ENCODE results near the gene ZNF423.

ZNF423 gene

DNA sequence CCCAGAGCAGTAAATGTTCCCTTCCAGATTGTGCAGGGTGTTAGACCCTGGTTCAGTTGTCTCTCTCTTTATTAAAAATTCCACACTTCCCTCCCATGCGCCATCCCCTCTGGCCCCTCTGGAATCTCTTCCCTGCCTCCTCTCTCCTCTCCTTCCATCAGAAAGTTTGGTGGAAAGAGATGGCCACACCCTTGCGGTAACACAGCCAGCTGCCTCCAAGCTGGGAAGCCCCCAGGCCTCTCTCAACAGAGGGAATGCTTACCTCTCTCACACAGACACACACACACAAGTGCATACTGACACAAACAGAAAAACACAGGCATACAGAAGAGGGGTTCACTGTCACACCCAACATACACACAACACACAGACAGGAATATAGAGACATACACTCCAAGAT is 261.8 kb downstream of the ZNF423 start:
- no peak for DNase-seq

DNA sequence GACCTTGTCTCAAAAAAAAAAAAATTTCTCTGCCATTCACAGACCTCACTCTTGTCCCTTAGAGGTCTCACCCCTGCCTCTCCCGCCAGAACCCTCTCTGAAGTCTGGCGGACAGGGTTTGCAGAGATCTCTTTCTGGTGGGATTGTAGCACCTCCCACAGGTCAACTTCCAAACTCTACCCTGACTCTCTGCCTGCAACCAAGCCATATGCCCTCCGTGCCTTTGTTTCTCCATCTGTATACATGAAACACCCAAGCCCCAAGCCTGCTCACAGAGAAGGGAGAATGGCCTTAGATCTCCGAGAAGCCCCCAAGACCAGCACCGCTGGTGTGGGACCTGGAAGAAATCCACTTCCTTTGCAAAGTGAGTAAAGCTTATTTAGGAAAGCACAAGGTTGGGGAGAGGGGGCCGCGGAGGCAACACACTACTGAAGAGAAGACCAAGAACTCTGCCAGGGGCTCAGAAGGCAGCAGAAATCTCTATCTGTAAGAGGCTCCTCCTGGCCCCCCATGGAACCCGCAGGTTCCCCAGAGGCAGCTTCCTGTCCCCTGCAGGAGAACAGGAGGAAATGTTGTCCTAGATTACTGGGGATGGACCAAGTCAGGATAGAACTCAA is 262.4 kb downstream of the ZNF423 start:
- no peak for DNase-seq

DNA sequence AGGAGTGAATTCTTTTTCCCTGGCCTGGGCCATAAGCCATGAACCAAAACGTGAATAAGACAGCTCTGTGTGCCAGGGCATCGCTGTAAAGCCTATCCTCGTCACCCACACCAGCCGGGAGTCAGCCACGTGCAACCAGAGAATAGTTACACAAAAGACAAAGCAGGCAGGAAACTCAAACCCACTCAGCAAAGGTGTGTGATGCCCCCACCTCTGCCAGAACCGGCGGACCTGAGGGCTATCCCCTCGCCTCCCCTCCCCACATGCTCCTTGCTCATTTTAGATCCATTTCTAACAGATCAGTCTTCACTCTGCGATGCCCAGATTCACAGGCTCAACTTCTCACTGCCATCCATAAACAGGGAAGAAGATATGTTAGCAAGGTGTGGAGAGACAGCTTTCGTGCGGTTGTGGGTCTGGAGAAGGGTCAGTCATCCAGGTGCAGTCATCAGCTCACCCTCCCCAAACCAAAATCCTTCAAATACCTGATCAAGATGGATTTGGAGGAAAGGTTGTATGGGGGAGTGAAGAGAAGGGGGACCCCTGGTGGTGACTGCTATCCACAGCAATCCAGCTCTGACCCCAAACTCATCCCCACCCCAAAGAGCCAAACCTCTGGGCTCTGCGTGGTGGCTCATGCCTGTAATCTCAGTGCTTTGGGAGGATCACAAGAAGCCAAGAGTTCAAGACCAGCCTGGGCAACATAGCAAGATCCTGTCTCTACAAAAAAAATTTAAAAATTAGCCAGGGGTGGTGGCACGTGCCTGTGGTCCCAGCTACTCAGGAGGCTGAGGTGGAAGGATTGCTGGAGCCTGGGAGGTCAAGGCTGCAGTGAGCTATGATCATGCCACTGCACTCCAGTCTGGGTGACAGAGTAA is 263.1 kb downstream of the ZNF423 start:
- peak in 3 of 5 donors; percentile 16 to 20 (median 19) for DNase-seq

DNA sequence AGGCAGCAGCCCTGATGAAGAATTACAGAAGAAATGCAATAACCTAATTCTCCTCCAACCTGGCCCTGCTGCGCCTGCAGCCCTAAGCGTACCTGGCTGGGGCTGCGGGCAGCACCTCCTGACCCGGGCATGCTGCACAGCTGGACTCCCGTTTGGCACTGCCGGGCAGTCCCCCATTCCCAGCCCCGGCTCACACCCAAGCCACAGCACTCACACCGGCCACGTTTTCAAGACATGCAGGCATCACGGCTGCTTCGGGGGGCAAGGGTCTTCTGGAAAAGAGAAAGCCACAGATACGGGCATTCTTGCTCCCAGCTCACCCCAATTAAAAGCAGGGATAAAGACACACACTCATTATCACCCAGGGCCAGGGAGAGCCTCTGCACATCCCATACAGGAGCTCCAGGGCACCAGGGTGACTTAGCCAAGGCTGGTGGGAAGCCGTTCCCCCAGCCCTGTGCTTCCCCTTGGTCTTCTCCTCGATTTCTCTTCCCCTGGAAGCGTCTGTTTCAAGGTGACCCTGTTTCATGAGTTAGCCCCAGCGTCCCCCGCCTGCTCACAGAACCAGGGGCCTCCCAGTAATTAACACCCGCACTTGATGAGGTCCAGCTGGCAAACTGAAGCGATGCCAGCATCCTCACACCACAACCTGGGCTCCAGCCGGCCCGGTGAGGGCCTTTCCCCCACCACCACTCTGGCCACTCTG is 265.6 kb downstream of the ZNF423 start:
- no peak for DNase-seq

DNA sequence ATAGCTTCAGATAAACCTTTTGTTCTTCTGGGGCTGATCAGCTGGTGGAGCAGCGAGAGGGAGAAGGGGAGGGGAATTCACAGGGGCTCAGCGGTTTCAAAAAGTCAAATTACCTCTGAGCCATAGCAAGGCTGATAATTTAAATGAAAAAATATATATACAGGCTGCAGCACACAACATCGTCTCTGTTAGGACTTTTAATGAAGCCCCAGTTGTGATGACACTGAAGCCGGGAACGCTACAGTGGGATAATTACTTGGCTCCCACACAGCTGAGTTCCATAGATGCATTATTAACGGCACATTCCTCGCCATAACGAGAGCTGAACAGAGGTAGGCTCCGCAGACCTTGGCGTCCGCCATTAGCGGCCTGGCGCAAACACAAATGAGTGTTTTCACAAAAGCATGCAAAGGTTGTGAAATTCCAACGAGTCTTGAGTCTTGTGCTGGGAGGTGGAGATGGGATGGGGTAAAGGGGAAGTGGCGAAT is 266.3 kb downstream of the ZNF423 start:
- DNase-seq, result no peak

DNA sequence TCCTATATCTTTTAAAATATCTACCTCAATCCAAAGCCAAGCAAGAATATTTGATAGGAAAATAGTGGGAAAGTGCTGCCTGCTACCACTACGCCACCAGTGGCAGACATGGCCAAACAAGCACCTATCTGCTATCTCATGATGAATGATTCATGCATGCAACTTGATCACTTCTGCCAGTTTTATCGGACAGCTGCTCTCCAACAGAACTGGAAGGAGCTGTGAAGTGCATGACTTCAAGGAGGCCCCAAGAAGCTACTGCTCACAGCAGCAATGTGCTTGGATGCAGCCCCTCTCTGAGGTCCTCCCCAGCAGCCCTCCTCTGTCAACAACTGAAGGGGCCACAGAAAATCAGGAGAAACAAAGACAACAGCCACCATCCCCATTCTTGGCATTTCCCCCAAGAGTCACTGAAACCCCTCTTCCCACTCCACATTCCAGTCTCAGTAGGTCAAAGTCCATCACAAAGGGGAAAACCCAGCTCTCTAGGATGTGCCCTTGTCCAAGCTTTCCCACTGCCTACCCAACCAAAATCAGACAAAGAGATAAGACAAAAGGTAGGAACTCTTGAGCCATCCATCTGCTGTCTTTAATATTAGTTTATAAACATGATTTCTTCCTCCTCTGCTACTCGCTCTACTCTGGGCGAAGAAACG is 267.1 kb downstream of the ZNF423 start:
- DNase-seq, result peak in 1 of 5 donors; percentile 2

DNA sequence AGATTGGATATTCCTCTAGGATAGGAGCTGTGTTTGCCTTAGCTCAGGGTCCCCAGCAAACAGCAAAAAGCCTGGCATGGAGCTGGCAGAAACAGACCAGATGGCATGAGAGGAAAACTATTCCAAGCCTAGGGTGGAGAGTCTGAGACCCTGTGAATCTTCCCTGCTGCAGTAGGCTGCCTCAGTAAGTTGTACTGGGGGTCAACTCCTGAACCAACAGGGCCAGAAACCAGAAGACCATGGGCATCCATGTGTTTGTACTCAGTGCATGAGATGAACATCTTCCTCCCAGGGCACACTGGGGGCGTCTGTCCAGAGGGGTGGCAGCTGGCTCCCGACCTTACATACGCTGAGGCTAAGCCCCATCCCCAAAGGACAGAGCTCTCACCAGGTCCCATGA is 267.9 kb downstream of the ZNF423 start:
- peak in 1 of 5 donors; percentile 2 for DNase-seq

DNA sequence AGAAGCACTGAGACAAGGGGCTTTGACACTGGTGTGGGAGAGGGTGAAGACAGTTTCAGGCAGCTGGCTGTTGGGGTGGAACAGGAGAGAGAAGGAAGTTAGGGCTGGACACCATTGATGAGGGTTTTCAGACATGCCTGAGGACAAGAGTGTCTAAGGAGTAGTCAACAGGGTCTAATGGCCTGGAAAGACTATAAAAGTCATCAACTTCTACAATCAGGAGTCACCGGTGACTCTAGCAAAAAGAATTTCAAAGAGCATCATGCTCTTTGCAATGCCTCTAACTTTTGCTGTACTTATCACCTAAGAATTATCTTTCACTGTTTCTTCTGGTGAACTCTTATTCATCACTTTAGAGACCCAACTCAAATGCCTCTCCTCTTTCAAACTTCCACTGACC is 268.4 kb downstream of the ZNF423 start:
- peak in 1 of 5 donors; percentile 1 for DNase-seq

DNA sequence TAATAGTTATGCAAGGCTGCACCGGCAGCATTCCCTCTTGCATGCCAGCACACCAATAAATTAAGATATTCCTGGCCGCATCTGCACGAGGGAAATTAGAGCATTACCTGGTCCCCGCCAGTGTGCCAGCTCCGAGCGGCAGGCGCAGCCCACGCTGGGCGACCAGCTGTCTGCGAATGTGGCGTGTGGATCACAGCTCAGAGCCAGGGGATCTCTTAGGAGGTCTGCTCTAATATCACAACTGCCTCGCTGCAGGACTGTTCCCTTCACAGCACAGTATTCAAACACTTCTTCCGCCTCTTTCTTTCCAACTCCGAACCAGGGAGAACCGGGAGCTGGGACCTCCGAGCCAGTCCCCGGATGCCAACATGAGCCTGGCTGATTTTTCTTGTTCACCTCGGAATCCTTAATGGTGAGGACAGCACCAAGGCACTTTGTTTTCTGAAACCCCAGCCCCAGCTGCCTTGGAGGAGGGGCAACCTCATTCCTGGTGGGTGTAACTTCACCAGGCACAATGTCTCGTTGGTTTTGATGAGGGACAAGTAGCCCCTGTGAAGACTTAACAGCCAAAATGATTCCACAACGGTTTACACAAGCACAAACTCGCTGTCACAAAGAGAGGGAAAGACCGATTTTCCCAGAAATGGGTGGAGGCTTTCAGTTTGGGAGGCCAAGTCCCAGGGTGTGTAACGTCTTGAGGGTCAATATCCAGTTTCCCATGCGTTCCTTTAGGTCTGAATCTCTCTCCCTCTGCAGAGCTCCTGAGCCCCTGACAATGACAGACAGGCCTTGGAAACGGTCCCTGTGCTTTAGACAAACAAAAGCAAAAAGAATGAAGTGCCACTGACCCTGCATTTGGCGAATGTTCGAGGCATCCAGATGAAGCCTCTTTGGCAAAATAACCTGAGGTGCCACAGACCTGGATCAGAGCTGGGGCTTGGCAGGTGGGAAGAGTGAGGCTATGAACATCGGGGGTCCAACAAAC is 269.2 kb downstream of the ZNF423 start:
- no peak for DNase-seq

DNA sequence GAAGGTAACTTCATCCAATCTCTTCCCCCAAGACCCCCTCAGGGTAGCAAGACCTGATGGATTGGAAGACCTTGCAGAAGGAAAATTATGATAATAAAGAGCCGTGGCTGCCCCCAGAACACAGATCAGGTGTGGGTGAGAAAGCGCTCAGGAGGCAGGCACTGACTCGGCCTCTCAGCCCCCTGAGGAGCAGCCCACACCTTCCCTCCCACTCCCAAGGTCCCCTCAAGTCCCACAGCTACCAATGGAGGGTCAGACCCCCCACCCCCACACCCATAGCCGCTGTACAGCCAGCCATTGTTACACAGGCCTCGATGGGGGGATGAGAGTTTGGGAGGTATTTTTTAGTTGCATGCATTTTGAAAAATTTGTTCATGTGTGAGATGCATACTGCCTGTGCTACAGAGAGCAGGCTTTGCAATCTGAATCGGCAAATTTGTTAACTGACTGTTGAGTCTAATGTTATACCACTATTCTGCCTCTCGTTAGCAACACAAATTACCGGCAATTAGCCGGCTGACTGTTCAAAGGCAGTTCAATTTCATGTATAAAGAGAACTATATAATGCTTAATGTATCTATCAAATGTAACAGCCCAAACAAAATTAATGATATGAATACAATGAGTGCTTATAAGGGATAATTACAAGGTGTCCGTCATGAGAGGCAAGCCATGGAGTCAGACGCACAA is 270.6 kb downstream of the ZNF423 start:
- no peak for DNase-seq

DNA sequence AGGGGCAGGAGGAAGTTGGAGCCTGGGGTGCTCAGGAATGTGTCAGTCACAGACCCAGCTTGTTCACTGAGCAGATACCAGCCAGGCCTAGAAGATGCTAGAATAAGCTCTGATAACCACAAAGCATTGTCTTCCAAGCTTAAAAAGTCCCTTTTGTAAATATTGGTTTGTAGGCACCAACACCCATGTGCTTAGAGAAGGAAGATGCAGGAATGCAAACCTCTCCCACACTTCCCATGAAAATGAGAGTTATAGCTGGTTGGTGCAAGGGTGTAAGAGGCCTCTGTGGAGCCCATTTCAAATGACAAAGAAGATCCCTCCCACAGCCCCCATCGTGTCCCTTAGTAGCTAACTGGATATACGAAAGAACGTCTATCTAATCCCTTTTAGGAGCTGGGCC is 272.0 kb downstream of the ZNF423 start:
- DNase-seq, result no peak

DNA sequence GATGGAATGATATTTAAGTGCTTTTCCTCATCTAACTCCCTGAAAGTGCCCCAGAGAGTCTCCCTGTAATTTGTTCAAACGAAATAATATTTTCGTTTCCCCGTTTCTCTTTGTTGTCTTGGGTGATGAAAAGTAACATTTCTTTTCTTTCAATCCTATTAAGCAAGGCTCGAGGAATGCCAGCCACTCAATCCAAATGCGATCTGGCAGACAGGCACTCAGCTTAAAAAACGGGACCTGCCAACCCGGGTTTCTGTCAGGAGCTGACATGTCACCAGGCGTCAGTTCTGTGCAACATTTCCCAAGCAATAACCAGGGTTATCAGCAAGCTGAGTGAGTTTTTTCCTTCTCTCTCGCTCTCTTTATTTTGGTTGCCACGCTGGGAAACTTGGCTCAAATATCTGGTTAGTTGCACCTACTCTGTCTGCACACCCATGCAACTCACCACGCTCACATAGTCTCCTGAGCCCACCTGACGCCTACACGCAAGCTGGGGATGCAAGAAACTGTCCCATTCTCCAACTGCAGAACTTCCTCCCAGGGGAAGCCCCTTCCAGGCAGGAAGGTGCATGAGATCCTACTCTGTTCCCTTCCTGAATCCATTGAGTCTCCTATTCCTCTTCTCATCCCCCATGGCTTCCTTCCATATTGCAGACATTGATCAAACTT is 274.1 kb downstream of the ZNF423 start:
- DNase-seq, result no peak

DNA sequence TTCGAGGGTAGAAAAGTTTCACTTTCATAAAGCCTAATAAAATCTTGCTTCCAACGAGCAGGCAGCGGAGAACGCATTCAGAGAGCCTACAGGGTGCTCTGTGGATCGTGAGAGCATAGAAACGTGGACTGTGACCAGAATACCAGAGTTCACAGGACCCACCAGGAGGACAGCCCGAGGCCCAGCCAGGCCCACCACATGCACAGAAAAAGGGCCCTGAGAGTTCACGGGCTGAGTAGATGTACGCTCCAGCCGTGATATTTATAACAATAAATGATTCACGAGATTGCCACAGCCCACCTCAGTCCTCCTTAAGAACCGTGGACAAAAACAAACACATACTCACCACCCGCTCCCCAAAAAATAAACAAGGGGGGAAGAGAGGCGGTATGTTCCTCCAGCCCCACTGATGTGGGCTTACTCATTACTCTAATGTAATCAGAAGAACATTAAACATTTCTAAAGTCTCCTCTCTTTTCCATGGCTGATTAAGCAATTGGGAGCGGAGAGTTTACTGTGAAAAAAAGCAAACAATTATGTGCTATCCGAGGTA is 275.1 kb downstream of the ZNF423 start:
- DNase-seq, result no peak

DNA sequence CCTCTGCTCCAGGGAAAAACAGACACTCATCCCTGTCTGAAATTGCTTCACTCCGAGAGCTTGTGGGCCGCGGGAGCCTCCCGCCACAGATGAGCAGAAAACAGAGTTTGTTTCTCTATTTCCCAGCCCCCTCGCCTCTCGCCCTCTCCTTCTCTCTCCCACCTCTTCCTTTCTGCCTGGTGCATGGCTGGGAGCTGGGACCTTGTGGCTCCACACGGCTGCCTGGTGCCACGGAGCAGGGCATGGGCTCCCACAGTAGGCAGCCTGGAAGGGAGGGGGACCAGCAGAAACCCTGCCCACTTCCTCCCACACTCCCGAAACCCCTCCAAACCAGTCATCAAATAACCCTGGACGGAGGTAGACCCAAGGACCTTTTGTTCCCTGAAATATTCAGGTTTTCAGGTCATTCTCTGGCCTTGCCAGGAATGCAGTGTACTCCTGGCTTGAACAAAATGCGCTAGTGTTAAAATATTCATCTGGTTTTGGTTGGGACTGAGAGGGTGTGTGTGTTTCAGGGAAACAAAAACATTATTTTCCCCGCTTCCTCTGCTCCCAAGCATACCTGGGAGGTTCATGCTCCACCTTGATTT is 277.4 kb downstream of the ZNF423 start:
- no peak for DNase-seq

DNA sequence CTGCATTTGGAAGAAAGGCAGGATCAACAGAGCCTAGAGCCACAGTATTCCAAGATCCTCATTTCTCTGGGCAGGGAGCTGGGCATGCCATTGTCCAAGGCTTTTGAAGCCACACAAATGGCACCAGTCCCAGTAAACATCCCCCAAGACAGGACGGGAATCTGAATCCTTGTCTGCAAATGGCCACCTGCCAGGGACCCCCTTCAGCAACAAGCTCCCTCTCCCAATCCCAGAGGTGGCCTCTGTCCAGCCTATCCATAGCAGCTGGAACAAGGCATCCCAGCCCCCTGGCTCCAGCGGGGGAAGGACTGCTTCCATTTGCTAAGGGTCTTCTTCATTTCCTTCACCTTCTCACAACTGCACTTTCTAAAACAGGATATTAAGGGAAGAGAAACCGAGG is 277.9 kb downstream of the ZNF423 start:
- no peak for DNase-seq

DNA sequence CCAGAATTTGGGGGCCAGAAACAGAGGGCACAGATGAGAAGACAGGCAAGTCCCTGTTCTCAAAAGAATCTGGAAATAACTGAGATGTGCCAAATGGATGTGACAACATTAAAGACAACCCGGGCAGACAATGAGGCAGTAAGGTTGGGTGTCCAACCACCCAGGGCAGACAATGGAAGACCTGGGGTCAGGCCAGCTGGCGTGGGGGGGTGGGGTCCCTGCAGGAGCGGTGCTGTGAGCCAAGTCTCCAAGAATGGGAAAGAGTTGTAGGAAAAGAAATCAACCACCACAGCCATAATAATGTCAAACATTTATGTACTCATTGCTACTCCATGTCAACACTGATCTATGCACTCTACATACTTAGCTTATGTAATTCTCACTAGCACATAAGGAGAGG is 279.0 kb downstream of the ZNF423 start:
- DNase-seq, result no peak

DNA sequence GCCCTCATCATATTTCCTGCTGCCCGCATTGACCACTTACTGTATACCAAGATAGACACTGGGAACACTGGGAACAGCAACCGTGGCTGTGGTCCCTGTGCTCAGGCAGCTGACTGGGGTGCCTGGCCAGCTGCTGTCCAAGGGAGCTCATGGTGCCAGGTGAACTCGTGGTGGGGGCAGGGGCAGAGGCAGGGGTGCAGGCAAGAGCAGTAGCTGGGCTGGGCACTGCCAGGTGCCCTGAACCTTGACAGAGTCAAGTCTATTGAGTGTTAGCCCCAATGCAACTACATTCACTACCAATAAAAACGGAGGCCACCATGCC is 279.8 kb downstream of the ZNF423 start:
- no peak for DNase-seq

DNA sequence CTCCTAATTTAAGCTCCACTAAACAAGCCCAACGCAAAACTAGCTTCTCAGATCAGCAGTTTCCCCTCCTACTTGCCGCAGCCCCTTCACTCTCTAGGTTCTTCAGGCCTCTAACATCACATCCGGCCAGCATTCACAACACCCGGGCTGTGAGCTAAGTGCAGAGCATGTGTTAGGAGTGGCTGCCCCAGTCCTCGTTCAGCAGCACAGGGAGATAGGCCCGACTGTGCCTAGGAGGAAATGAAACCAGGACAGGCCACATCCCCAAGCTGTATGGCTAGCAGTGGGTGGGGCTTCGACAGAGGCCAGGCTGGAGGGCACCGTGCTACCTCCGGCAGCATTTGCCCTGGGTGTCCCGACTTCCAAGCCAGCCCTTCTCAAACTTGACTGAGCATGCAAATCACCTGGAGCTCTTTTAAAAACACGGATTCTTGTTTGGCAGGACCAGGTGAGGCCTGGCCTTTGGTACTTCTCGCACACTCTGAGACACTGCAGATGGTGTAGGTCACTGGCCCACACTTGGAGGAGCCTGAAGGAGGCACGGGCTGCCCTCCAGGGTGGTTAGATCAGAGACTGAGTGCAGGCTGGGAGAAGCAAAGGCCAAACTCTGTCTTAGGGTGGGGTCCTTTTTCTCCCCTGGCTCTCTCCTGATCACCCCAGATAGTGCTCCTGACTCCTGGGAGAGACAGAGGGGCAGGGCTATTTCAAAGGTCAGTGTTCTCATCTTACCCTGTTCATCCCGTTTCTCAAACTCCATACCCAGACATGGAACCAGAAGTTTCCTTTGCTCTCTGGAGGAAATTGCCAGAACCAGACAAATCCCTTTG is 280.4 kb downstream of the ZNF423 start:
- DNase-seq, result no peak

DNA sequence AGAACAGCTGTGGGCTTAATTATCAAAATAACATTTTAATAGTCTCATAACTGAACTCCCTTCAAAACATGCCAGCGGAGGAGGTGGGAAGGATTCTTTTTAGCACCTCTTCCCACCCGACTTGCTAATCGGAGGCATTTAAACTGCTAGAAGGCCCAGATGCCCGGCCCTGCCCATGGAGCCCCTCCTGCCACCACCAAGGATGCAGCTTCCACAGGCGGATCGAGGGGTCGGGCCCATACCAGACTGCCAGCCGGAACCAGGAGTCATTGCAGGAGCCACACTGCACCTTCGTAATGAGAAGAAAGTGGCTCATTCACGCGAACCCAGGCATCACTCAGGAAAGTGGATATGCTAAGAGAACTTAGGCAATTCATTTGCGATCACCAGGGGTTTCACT is 281.1 kb downstream of the ZNF423 start:
- DNase-seq, result no peak

All from T-helper 1 cell (primary cell).